IMR-90 (cell line): ENCODE measurements around the gene PCSK6. TPM values are rescaled to one million over a fixed set of nuclear protein-coding genes. Genes with fewer than 3 reads are reported as not detected.

Experiments used
- ATAC-seq: fragments of 200-7000 bp; cut with Tn5 transposase; 2 replicates; pipeline ENCODE4 v1.9.1; 2020; ENCODE audit warnings: low read depth, mild to moderate bottlenecking, moderate library complexity
- BruUV-seq: library from RNA; stranded (reverse); fragments of 400-500 nt; replicated peaks from 2 replicates; lab custom pipeline; 2021; lab: Mats Ljungman, UMichigan
- CTCF ChIA-PET: fragments of 300-600 bp; formaldehyde crosslinking; extraction: SDS; loops from one replicate; lab custom pipeline; 2021; ENCODE audit warnings: antibody characterized with exemption; lab: Yijun Ruan, JAX
- POLR2A ChIA-PET: fragments of 300-600 bp; sonication (Branson Sonifier 250); formaldehyde crosslinking; loops from one replicate; lab custom pipeline; 2022; ENCODE audit warnings: antibody characterized with exemption; ENCODE audit not compliant: unreplicated experiment; lab: Charles Lee
- DNase-seq: peaks from one replicate; pipeline ENCODE4 v3.0.0; 2013
- H2AFZ ChIP-seq: replicated peaks from 2 replicates; pipeline ENCODE3; 2013; ENCODE audit warnings: low read length, mild to moderate bottlenecking; ENCODE audit not compliant: poor library complexity
- H2AK5ac ChIP-seq: 2 replicates; pipeline ENCODE4 v1.6.1; 2013; ENCODE audit warnings: low read depth, low read length, inconsistent platforms
- H2AK9ac ChIP-seq: replicated peaks from 2 replicates; pipeline ENCODE3; 2013; ENCODE audit warnings: mild to moderate bottlenecking, low read depth, low read length, moderate library complexity; ENCODE audit not compliant: poor library complexity
- H2BK120ac ChIP-seq: 2 replicates; pipeline ENCODE4 v1.6.1; 2013; ENCODE audit warnings: low read depth, low read length, inconsistent platforms
- H2BK15ac ChIP-seq: 3 replicates; pipeline ENCODE4 v1.6.1; 2013; ENCODE audit warnings: low read depth, low read length, inconsistent platforms
- H2BK20ac ChIP-seq: 2 replicates; pipeline ENCODE4 v1.6.1; 2013; ENCODE audit warnings: low read depth, mild to moderate bottlenecking, inconsistent platforms, low read length, moderate library complexity
- H2BK5ac ChIP-seq: 2 replicates; pipeline ENCODE4 v1.6.1; 2013; ENCODE audit warnings: mild to moderate bottlenecking, low read depth, low read length, inconsistent platforms; ENCODE audit not compliant: poor library complexity, severe bottlenecking
- H3K14ac ChIP-seq: replicated peaks from 2 replicates; pipeline ENCODE4 v1.6.1; 2013; ENCODE audit warnings: low read depth, low read length, inconsistent platforms
- H3K18ac ChIP-seq: 2 replicates; pipeline ENCODE4 v1.6.1; 2013; ENCODE audit warnings: low read depth, low read length, control low read depth
- H3K23ac ChIP-seq: 2 replicates; pipeline ENCODE4 v1.6.1; 2013; ENCODE audit warnings: low read depth, low read length, inconsistent platforms
- H3K27ac ChIP-seq: 2 replicates; pipeline ENCODE4 v1.5.1; 2013; ENCODE audit warnings: mild to moderate bottlenecking, control low read depth, low read length; ENCODE audit not compliant: insufficient read depth
- H3K27me3 ChIP-seq: 2 replicates; pipeline ENCODE4 v1.6.1; 2013; ENCODE audit warnings: low read length; ENCODE audit not compliant: control insufficient read depth, insufficient read depth
- H3K36me3 ChIP-seq: 2 replicates; pipeline ENCODE4 v1.6.1; 2013; ENCODE audit warnings: low read length, mixed read lengths; ENCODE audit not compliant: control insufficient read depth, insufficient read depth
- H3K4ac ChIP-seq: 2 replicates; pipeline ENCODE4 v1.6.1; 2013; ENCODE audit warnings: low read depth, low read length, inconsistent platforms
- H3K4me1 ChIP-seq: 2 replicates; pipeline ENCODE4 v1.6.1; 2013; ENCODE audit warnings: low read length, mixed read lengths; ENCODE audit not compliant: control insufficient read depth, insufficient read depth
- H3K4me2 ChIP-seq: 2 replicates; pipeline ENCODE4 v1.6.1; 2013; ENCODE audit warnings: low read depth, mild to moderate bottlenecking, control low read depth, low read length, moderate library complexity
- H3K4me3 ChIP-seq: 2 replicates; pipeline ENCODE4 v1.5.1; 2013; ENCODE audit warnings: low read depth, mild to moderate bottlenecking, control low read depth, low read length, moderate library complexity; ENCODE audit not compliant: insufficient read depth
- H3K56ac ChIP-seq: 2 replicates; pipeline ENCODE4 v1.6.1; 2013; ENCODE audit warnings: low read length, inconsistent platforms; ENCODE audit not compliant: insufficient read depth; ENCODE audit errors: extremely low read depth
- H3K79me1 ChIP-seq, 2 experiments: 2 replicates each; pipeline ENCODE4 v1.6.1; 2013; ENCODE audit warnings: low read length in 2 of 2, inconsistent platforms in 1 of 2, low read depth in 1 of 2
- H3K9ac ChIP-seq: 2 replicates; pipeline ENCODE4 v1.6.1; 2013; ENCODE audit warnings: low read depth, low read length, control low read depth
- H3K9me1 ChIP-seq: 2 replicates; pipeline ENCODE4 v1.6.1; 2013; ENCODE audit warnings: low read length, inconsistent platforms; ENCODE audit not compliant: insufficient read depth
- H3K9me3 ChIP-seq: 2 replicates; pipeline ENCODE4 v1.6.1; 2013; ENCODE audit warnings: low read length; ENCODE audit not compliant: control insufficient read depth, insufficient read depth
- H4K20me1 ChIP-seq: 2 replicates; pipeline ENCODE4 v1.6.1; 2013; ENCODE audit warnings: low read length, inconsistent platforms; ENCODE audit not compliant: insufficient read depth
- H4K5ac ChIP-seq: 2 replicates; pipeline ENCODE4 v1.6.1; 2013; ENCODE audit warnings: mild to moderate bottlenecking, low read depth, low read length, control low read depth
- H4K8ac ChIP-seq, 2 experiments: 2 replicates each; pipeline ENCODE4 v1.6.1; 2013; ENCODE audit warnings: low read depth in 2 of 2, low read length in 2 of 2, control low read depth in 1 of 2, inconsistent platforms in 1 of 2
- H4K91ac ChIP-seq: 2 replicates; pipeline ENCODE4 v1.6.1; 2013; ENCODE audit warnings: low read depth, low read length, inconsistent platforms; ENCODE audit not compliant: insufficient read depth
- CEBPB ChIP-seq: IDR thresholded peaks from 2 replicates; pipeline ENCODE4 v1.6.1; 2012; ENCODE audit warnings: low read depth, low read length, improper control_type of control experiment
- ELK1 ChIP-seq: fragments of 150-350 bp; IDR thresholded peaks from 2 replicates; pipeline ENCODE4 v1.6.1; 2016; ENCODE audit warnings: low read depth, mild to moderate bottlenecking, low read length, moderate library complexity, borderline replicate concordance
- FOS ChIP-seq: fragments of 150-350 bp; IDR thresholded peaks from 2 replicates; pipeline ENCODE4 v1.6.1; 2016; ENCODE audit warnings: low read depth, low read length
- MAFK ChIP-seq: IDR thresholded peaks from 2 replicates; pipeline ENCODE4 v1.6.1; 2012; ENCODE audit warnings: low read depth, low read length, improper control_type of control experiment
- NFE2L2 ChIP-seq: fragments of 150-350 bp; IDR thresholded peaks from 2 replicates; pipeline ENCODE4 v1.6.1; 2016; ENCODE audit warnings: low read depth, mild to moderate bottlenecking, low read length
- POLR2A ChIP-seq: IDR thresholded peaks from 2 replicates; pipeline ENCODE4 v1.6.1; 2012; ENCODE audit warnings: mild to moderate bottlenecking, low read depth, low read length
- RAD21 ChIP-seq: IDR thresholded peaks from 2 replicates; pipeline ENCODE4 v1.6.1; 2012; ENCODE audit warnings: low read length, improper control_type of control experiment
- RCOR1 ChIP-seq: IDR thresholded peaks from 2 replicates; pipeline ENCODE4 v1.6.1; 2012; ENCODE audit warnings: mild to moderate bottlenecking, low read length, improper control_type of control experiment; ENCODE audit not compliant: insufficient replicate concordance
- SMC3 ChIP-seq: fragments of 150-350 bp; IDR thresholded peaks from 2 replicates; pipeline ENCODE4 v1.6.1; 2016; ENCODE audit warnings: low read depth, mild to moderate bottlenecking, antibody characterized with exemption, low read length, moderate library complexity
- WGBS, 2 experiments: methylation state at CpG; one replicate each; pipeline versions ENCODE4 v1.1.5 to v1.1.7; 2013; ENCODE audit warnings: missing lambda C conversion rate in 2 of 2; ENCODE audit not compliant: insufficient read length in 1 of 2; ENCODE audit errors: extremely low coverage in 2 of 2; 5-methylcytosine and 5-hydroxymethylcytosine counted together
- dilution Hi-C: fragments of 300-500 bp; cut with HindIII; formaldehyde crosslinking; loops from one replicate; pipeline ENCODE4 v1.14.3; 2018; ENCODE audit warnings: low sequenced_read_pairs; ENCODE audit not compliant: unreplicated experiment
- in situ Hi-C: fragments of 300-500 bp; cut with MboI; formaldehyde crosslinking; loops from 3 replicates; pipeline ENCODE4 v1.14.3; 2019; ENCODE audit warnings: low sequenced_read_pairs, inconsistent platforms, mixed read lengths
- intact Hi-C: fragments of 100-400 bp; cut with micrococcal nuclease; formaldehyde crosslinking; loops from 2 replicates; pipeline ENCODE4 v1.10.0; 2022
- polyA plus RNA-seq, 3 experiments: library from polyadenylated mRNA; depleted of rRNA; stranded (reverse); fragments of >200 nt; gene quantifications; 2 replicates each; pipeline ENCODE4 v1.2.3, GENCODE V29; 2012; ENCODE audit warnings: low replicate concordance in 1 of 3
- total RNA-seq: library from RNA; depleted of rRNA; stranded (reverse); fragments of >200 nt; gene quantifications from 2 replicates; pipeline ENCODE4 v1.2.3, GENCODE V29; 2012

PCSK6 gene
- total and polyA plus RNA-seq, 2 of the 4 experiments (the other 2 are of a cell fraction): not detected

GRCh38 chr15:101295607-101296161, 193.8 kb downstream of the PCSK6 start:
- BruUV-seq: no TSS peak
- Histone ChIP-seq H3K9ac (peak overlapping the region; percentile 82), H2AK5ac (peak overlapping the region; percentile 76; the same call in 1 of the 2 replicates), H2BK20ac (no peak overlapping the region), H3K9me3 (no peaks in the 10 kb centered on the region), H4K20me1 (peaks cover 25% of the 10 kb centered on the region), H3K56ac (peak overlapping the region; percentile 93; the same call in 1 of the 2 replicates), H3K18ac (no peak overlapping the region), H3K4ac (peak overlapping the region; percentile 91), H3K4me2 (peak overlapping the region; percentile 80), H4K91ac (peak overlapping the region; percentile 67), H3K9me1 (no peaks in the 10 kb centered on the region), H3K23ac (peak overlapping the region; percentile 94), H2BK15ac (no peak overlapping the region), H3K27ac (peak overlapping the region; percentile 84), H2BK120ac (peak overlapping the region; percentile 71; the same call in 1 of the 2 replicates), H3K36me3 (no peaks in the 10 kb centered on the region), H3K4me1 (peaks cover 6% of the 10 kb centered on the region), H2BK5ac (peak overlapping the region; percentile 69), H2AK9ac (peak overlapping the region; percentile 73), H3K14ac (peak overlapping the region; percentile 96), H3K4me3 (peak overlapping the region; percentile 71), H4K8ac (peak overlapping the region; percentile 73 to 98; a peak in 2 of 4 replicates), H3K79me1 (peaks cover 0 to 24% of the 10 kb centered on the region in 2 experiments; a peak in 2 of 4 replicates), H4K5ac (peak overlapping the region; percentile 64), H2AFZ (peak overlapping the region; percentile 96), H3K27me3 (no peaks in the 10 kb centered on the region)
- TF ChIP-seq CEBPB (no peak), NFE2L2 (no peak), RCOR1 (no peak), ELK1 (no peak), RAD21 (no peak), FOS (no peak), MAFK (no peak), POLR2A (no peak), SMC3 (no peak)
- DNase-seq (peak; percentile 72), ATAC-seq (peak; percentile 1; the same call in 1 of the 2 replicates)
- dilution Hi-C loops (no loop called here), intact Hi-C loops (loop anchor here (1.0 kb wide), 1 partner anchor 346 kb away; no protein-coding TSS in a partner anchor), in situ Hi-C loops (no loop called here)
- ChIA-PET CTCF (interaction anchor here (0.7 to 2.2 kb wide), 4 partner anchors 345 to 1591 kb away, joined by 3 to 5 read pairs (median 4); no protein-coding TSS in a partner anchor), POLR2A (no interaction called here)
- no CpG with 5 or more reads among the region's 20 CpGs for WGBS, 2 experiments
